Panc1 (cell line): ENCODE data around the gene OR52E4.

Source experiments
- POLR2AphosphoS5 ChIP-seq: IDR thresholded peaks from 2 replicates; pipeline ENCODE4 v1.6.1; 2012; ENCODE audit warnings: mild to moderate bottlenecking, low read depth, low read length, moderate library complexity
- SIN3A ChIP-seq: IDR thresholded peaks from 2 replicates; pipeline ENCODE4 v1.6.1; 2012; ENCODE audit warnings: low read depth, mild to moderate bottlenecking, low read length, moderate library complexity, borderline replicate concordance; ENCODE audit not compliant: insufficient read depth
- TCF7L2 ChIP-seq: IDR thresholded peaks from 2 replicates; pipeline ENCODE4 v1.6.1; 2011; ENCODE audit warnings: mild to moderate bottlenecking, low read depth, low read length, inconsistent platforms
- TF ChIP-seq, protein P1 (sequence below): fragments of 450-650 bp; IDR thresholded peaks from 2 replicates; pipeline ENCODE4 v1.5.1; 2017; ENCODE audit warnings: mild to moderate bottlenecking
- TF ChIP-seq, protein P2 (sequence below), 2 experiments: IDR thresholded peaks; 2 replicates each; pipeline ENCODE4 v1.6.1; 2011 to 2012; ENCODE audit warnings: low read depth in 2 of 2, control low read depth in 1 of 2, low read length in 1 of 2, mild to moderate bottlenecking in 1 of 2, moderate library complexity in 1 of 2; ENCODE audit not compliant: insufficient read depth in 1 of 2

DNA sequence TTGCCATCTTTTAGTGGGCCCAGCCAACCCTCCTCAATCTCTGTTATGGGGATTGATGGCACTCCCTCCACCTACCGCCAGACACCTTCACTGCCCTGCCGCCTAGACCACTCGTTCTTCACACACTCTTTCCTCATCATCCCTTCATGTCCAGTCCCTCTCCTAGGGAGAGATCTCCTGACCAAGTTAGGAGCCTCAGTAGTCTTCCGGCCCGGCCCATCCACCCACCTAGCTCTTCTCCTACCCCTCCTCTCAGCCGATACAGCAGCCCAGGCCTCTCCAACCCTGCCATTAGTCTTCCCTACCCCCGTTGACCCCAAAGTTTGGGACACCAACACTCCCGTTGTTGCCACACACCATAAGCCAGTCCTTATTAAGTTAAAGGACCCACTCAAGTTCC, 50.6 kb downstream of the OR52E4 start:
- TF ChIP-seq, protein P1, sequence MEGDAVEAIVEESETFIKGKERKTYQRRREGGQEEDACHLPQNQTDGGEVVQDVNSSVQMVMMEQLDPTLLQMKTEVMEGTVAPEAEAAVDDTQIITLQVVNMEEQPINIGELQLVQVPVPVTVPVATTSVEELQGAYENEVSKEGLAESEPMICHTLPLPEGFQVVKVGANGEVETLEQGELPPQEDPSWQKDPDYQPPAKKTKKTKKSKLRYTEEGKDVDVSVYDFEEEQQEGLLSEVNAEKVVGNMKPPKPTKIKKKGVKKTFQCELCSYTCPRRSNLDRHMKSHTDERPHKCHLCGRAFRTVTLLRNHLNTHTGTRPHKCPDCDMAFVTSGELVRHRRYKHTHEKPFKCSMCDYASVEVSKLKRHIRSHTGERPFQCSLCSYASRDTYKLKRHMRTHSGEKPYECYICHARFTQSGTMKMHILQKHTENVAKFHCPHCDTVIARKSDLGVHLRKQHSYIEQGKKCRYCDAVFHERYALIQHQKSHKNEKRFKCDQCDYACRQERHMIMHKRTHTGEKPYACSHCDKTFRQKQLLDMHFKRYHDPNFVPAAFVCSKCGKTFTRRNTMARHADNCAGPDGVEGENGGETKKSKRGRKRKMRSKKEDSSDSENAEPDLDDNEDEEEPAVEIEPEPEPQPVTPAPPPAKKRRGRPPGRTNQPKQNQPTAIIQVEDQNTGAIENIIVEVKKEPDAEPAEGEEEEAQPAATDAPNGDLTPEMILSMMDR: no peak
- TF ChIP-seq POLR2AphosphoS5 (no peak), SIN3A (no peak), TCF7L2 (no peak)
- TF ChIP-seq, protein P2, sequence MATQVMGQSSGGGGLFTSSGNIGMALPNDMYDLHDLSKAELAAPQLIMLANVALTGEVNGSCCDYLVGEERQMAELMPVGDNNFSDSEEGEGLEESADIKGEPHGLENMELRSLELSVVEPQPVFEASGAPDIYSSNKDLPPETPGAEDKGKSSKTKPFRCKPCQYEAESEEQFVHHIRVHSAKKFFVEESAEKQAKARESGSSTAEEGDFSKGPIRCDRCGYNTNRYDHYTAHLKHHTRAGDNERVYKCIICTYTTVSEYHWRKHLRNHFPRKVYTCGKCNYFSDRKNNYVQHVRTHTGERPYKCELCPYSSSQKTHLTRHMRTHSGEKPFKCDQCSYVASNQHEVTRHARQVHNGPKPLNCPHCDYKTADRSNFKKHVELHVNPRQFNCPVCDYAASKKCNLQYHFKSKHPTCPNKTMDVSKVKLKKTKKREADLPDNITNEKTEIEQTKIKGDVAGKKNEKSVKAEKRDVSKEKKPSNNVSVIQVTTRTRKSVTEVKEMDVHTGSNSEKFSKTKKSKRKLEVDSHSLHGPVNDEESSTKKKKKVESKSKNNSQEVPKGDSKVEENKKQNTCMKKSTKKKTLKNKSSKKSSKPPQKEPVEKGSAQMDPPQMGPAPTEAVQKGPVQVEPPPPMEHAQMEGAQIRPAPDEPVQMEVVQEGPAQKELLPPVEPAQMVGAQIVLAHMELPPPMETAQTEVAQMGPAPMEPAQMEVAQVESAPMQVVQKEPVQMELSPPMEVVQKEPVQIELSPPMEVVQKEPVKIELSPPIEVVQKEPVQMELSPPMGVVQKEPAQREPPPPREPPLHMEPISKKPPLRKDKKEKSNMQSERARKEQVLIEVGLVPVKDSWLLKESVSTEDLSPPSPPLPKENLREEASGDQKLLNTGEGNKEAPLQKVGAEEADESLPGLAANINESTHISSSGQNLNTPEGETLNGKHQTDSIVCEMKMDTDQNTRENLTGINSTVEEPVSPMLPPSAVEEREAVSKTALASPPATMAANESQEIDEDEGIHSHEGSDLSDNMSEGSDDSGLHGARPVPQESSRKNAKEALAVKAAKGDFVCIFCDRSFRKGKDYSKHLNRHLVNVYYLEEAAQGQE (IDR thresholded peaks at IDR 0.05; ENCODE audit: insufficient read depth in 1 of 2, low read depth in 2 of 2, low read length in 1 of 2): no peak
